GM18907 (cell line): ENCODE results near the gene CCSAP.

Experiments used
- ATAC-seq: cut with Tn5 transposase; IDR thresholded peaks from one replicate; pipeline ENCODE4 v1.9.1; 2021; ENCODE audit warnings: mild to moderate bottlenecking, moderate library complexity; ENCODE audit not compliant: unreplicated experiment

Gene CCSAP

DNA sequence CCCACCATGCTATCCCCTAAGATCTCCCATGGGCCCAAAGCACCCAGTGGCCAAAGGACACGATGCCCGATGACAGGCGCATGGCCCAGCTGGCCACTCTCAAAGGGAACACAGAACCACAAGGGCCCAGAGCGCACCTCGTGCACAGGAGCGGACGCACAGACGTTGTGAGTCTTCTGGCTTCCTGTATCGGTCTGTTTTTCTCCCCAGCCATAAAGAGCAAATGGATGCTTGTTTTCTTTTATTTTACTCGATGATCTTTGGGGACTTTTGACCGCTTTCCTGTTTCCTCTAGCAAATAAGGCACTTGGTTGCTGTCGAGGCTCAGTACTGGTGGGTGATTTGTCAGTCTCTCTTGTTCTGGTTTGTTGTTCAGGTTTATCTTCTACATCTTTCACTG lies 16.2 kb downstream of the CCSAP start:
- ATAC-seq: no peak

DNA sequence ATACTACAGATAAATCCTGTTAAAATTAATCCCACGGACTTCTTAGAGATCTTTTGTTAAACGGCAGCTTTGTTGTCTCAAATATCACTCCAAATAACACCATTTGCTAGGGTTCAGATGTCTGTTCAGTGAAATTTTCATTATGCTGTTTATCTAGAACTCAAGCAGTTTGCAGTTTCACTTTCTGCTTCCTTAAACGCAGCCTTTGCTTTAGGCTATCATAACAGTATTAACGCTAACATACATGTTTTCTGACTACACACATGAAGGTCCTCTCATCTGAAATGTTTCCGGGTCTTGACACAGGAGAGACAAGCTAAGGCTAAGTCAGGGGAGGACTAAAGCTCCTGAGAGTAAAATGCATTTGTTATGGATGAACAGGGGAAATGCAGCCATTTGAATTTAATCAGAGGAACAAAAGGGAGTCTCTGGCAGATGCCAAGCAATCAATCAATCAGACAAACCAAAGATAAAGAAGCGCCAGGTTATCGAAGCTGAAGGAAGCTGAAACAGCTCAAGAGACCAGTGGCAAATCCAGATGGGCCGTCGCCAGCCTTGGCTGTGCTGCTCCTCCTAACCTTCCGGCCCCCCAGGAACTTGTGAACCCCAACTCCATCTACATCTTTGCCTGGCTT lies 16.9 kb downstream of the CCSAP start:
- no peak for ATAC-seq

DNA sequence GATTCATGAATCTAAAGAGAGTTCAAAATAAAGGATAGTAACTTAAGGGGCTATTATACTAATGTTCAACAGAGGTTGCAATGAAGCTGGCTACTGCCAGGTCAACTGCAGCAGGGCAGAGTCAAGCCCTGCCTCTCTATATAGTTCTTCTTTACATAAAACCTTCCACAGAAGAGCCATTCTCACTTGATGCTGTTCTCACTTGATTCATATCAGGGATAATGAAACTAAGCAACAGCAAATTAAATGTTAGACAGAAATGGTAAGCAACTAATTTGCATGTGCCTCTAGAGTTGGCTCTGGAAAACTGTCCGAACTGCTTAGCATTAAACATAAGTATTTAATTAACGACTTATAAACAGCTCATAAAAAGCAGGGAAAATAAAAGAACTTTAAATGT lies 17.4 kb downstream of the CCSAP start:
- no peak for ATAC-seq

DNA sequence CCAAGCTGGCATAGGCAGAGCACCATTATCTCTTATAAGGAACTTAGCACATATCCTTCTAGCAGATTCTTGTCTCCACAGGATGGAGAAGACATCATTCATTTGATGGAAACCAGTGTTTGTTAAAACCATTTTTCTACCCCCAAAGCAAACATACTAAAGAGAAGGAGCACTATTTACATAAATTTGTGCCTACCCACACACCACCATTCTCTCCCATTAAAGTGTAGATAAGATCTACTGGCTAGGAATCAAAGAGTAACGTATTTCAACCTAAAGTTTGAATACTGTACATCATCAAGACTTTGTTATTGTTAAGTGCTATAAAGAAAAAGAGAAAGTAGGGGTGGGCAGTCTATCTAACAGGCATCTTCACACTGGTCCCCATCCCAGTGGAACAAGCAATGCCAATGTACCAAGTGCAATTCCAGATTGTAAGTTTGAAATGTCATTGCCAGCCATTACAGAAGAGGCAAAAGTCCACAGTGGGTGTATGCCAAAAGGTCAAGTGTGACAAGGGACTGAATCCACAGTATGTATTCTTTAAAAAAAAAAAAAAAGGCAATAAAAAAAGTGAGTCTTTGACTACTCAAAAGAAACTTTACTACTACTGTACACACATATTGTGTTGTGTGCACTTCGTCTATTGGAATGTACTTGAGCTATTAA lies 18.8 kb downstream of the CCSAP start:
- no peak for ATAC-seq

- ATAC-seq: no peak
These were observed 19.6 kb downstream of the CCSAP start for GRCh38 chr1:229323201-229323600.

DNA sequence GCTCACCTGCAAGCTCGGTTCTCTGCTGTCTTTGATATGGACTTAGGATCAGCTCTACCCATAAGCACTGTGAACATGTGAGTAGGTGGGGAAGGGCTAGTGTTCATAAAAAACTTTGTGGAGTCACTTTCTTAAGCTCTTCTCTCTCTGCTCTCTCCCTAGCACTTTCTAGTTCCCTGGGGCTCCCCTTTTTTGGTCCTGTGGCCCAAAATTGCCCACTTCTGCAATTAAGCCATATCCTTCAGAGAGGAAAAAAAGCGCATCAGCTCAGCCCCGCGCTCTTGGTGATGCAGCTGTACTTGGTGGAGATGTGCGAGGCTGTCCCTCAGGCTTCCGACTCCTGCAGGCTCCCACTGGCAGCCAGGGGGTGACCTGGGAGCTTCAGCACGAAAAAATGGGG lies 23.4 kb downstream of the CCSAP start:
- ATAC-seq: no peak

DNA sequence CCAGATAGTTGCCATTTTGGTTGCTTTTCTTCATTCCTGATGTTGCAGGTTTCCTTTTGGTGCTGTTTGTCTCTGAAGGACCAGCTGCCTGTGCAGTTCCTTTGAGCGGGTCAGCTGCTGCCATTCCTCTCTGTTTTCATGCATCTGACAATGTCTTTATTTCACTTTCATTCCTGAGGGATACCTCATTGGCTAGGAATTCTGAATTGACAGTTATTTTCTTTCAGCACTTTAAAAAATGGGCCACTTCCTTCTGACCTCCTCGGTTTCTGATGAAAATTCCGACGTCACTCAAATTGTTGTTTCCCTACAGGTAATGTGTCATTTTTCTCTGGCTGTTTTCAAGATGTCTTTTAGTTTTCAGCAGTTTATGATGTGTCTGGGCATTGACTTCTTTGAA lies 24.8 kb downstream of the CCSAP start:
- no peak for ATAC-seq

GRCh38 chr1:229316166-229316565 lies 26.7 kb downstream of the CCSAP start:
- no peak for ATAC-seq

DNA sequence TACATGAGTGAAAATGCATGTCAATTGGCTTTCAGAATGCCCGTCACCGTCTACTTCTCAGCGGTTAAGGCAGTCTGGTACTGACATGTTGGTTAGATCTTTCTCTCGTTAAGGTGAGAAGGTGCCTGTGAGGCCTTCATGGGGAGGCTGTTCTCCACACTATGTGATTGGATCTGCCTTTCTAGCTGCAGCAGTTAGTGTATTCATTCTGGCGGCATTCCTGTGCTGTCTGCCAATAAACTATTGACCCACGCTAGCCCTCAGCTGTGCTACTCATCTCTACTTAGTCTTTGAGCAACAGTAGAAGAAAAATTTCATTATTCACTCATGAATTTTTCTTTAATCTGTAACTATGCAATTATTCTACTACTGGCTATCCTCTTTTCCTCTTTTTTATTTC lies 32.0 kb downstream of the CCSAP start:
- no peak for ATAC-seq

- ATAC-seq: no peak
These were observed 33.2 kb downstream of the CCSAP start for GRCh38 chr1:229309684-229310083.

DNA sequence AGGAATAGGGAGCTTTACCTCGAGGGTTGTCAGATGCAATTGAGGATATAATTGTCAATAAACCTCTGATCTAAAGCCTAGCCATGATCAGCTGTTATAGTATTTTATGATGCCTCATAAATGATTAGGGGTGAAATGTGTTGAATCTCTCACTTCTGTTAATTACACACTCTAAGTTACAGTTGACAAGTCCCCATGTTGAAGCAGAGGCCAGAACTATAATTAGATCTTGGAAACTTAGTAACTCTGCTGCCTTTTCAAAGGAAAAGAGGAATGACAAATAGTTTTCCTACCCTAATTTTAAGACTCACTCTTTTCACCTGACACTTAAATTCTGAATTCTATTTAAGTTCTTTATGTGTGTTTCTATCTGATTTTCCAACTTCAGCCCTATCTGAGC lies 33.8 kb downstream of the CCSAP start:
- ATAC-seq: no peak

DNA sequence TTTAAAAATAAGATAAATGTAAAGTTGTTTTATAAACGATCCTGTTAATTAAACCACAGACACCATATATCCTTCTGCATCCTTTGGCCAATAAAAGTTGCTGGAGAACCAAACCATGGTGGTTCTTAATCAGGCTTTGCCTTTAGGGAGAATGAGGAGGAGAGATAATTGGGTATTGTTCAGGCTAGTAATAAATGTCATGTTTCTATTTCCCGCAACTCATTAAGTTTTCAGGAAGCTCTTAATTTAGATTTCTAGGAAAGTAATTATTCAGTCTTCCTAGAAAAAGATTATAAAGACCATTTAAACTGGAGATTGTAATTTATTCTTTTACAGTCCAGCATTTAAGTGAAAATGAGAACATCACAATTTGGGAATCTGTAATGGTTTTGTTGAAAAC lies 37.5 kb downstream of the CCSAP start:
- no peak for ATAC-seq

DNA sequence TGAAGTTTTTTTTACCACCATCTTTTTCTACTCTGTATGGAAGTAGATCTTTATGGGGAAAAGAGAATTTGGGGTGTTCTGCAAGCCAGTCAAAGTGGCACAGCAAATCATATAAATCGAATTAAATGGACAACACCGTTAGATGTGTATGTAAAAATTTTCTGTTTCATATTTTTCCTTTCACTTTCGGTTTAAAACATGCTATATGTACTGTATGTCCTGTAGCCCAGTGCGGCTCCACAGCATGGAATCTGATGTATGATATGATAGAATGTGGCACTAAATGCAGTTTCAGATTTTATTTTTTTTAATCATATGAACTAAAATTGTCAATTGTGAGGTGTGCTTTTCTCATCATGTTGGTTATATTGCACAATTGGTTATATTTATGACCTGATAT lies 39.0 kb downstream of the CCSAP start:
- ATAC-seq: no peak

- no peak for ATAC-seq
These were observed 40.1 kb downstream of the CCSAP start for GRCh38 chr1:229302740-229303139.

GRCh38 chr1:229300099-229300757 lies 42.6 kb downstream of the CCSAP start:
- ATAC-seq: no peak

DNA sequence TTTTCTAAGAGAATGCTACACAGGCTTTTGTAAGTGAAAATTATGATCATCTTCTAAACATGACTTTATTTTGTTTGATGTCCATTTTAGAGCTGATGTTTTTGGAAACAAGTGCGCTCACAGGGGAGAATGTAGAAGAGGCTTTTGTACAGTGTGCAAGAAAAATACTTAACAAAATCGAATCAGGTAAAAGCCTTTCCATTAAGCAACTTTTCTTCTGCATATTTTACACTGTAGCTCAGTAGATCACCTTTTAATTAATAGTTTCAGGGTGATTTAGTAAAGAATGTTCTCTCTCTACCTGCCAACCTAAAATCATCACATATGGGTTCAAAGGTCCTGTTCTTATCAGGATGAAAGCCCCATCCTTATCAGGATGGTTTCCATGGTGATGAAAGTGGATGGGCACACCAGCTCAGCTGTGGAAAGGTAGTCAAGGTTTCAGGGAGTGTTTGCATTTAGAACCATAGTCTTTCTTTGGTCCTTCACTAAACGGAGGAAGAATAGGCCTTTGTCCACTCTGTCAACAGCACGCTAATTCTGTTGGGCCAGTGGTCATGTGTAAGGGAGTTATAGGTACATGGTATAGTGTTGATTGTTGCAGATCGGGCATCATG lies 43.9 kb downstream of the CCSAP start:
- ATAC-seq: no peak

DNA sequence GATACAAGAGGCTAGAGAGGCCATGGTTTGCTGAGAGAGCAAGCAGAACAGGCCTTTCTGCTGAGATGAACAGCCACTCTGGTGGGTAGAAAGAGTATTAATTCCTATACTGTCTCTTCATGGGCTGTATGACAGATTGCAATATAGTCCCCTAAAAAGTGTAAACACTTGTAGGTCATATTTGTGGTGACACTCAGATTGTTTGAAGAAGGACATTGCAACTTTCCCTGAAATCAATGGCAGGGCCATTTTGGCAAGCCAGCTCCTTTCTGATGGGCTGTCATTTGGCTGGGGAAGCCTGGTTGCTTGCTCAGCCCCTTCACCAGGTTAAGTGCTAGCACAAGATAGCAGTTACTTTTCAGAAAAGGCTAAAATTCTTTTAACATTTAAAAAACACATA lies 44.4 kb downstream of the CCSAP start:
- ATAC-seq: no peak

DNA sequence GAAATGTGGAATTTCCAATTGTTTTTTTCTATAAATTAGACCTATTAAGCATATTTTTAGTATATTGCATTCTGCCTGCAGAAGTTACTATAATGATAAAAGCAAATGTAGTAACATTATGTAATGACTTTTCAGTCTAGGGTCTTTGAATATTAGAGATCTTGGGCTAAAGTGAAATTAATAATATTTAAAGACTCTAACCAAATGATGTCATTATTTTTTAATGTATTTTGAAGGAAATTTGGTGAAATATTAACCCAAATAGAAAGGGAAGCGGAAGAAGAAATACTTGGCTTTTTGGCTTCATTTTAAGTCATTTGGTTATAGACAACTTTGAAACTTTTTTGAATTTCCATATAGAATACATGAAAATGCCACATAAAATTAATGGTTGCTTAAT lies 45.1 kb downstream of the CCSAP start:
- no peak for ATAC-seq

GRCh38 chr1:229296541-229296941 lies 46.3 kb downstream of the CCSAP start:
- ATAC-seq: no peak

- no peak for ATAC-seq
These were observed 47.1 kb downstream of the CCSAP start for GRCh38 chr1:229295745-229296144.

DNA sequence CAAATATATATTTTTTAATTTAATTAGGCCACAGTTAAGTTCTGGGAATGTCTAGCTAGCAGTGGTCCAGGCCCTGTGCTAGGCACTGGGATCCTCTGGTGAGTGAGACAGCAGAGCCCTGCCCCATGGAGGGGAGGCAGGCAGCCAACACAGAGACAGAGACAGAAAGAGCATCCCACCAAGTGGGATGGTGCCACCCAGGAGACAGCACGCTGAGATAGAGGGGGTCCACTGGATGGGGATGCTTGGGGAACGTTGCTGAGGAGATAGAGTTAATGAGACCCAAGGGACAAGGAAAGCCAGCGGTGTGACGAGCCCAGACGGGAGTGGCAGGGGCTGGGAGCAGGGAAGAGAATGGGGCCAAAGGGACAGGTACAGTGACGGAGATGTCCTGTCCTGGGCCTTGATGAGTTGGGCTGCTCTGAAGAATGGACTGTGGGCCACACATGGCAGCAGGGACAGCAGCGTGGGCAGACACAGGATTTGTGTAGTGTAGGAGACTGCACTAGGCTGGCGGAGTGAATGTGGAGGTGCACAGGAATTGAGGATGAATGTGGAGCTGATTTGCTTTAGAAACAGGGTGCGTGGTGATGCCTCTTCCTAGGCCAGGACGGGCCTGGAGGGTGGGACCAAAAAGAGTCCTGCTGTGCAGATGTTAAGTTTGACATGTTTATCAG lies 49.2 kb downstream of the CCSAP start:
- ATAC-seq: no peak
